Fibroblast of lung (primary cell): ENCODE results near the gene P2RY6. TPM values are rescaled to one million over a fixed set of nuclear protein-coding genes. Genes with fewer than 3 reads are reported as not detected.
"Not testable (repeated sequence)": the region's sequence is repeated elsewhere in the genome, so short reads cannot be mapped to it uniquely, and the experiment has no call there.

ENCODE experiments used
- DNase-seq, 2 donors: peaks; one replicate each; pipeline versions ENCODE4 v3.0.0 to v3.0.0-alpha.2; 2010; ENCODE audit warnings: low read depth in 2 of 2
- H2AFZ ChIP-seq: 2 replicates; pipeline ENCODE4 v1.5.1; 2012; ENCODE audit warnings: low read length, control low read depth, inconsistent platforms
- H3K27ac ChIP-seq: 2 replicates; pipeline ENCODE4 v1.5.1; 2011; ENCODE audit warnings: low read length, control low read depth; ENCODE audit not compliant: insufficient read depth
- H3K27me3 ChIP-seq: 2 replicates; pipeline ENCODE4 v1.5.1; 2011; ENCODE audit warnings: mild to moderate bottlenecking, low read length; ENCODE audit not compliant: control insufficient read depth, insufficient read depth
- H3K36me3 ChIP-seq: 2 replicates; pipeline ENCODE4 v1.5.1; 2011; ENCODE audit warnings: low read length; ENCODE audit not compliant: control insufficient read depth, insufficient read depth
- H3K4me1 ChIP-seq: 2 replicates; pipeline ENCODE4 v1.5.1; 2011; ENCODE audit warnings: low read length; ENCODE audit not compliant: control insufficient read depth, insufficient read depth; ENCODE audit errors: extremely low read depth
- H3K4me2 ChIP-seq: 2 replicates; pipeline ENCODE4 v1.5.1; 2011; ENCODE audit warnings: low read length, control low read depth; ENCODE audit not compliant: insufficient read depth; ENCODE audit errors: extremely low read depth
- H3K4me3 ChIP-seq, 4 experiments: fragments of 200-600 bp in 1 of 4; sonication (generic) in 1 of 4; replicated peaks in 1 of 4; 2 replicates each; pipeline ENCODE4 v1.5.1; 2011 to 2016; ENCODE audit warnings: low read length in 4 of 4, low read depth in 3 of 4, mild to moderate bottlenecking in 3 of 4, control low read depth in 2 of 4, inconsistent platforms in 1 of 4, mixed read lengths in 1 of 4; ENCODE audit not compliant: insufficient read depth in 1 of 4; ENCODE audit errors: control extremely low read depth in 1 of 4
- H3K79me2 ChIP-seq: 2 replicates; pipeline ENCODE4 v1.5.1; 2012; ENCODE audit warnings: mild to moderate bottlenecking, low read length, inconsistent platforms; ENCODE audit not compliant: control insufficient read depth, insufficient read depth
- H3K9ac ChIP-seq: 2 replicates; pipeline ENCODE4 v1.5.1; 2011; ENCODE audit warnings: mild to moderate bottlenecking, low read length, control low read depth; ENCODE audit not compliant: insufficient read depth
- H3K9me3 ChIP-seq: 2 replicates; pipeline ENCODE4 v1.5.1; 2012; ENCODE audit warnings: low read depth, low read length; ENCODE audit not compliant: control insufficient read depth, insufficient read depth
- H4K20me1 ChIP-seq: 2 replicates; pipeline ENCODE4 v1.5.1; 2011; ENCODE audit warnings: low read length; ENCODE audit not compliant: control insufficient read depth, insufficient read depth; ENCODE audit errors: extremely low read depth
- EZH2 ChIP-seq: IDR thresholded peaks from 2 replicates; pipeline ENCODE4 v1.5.1; 2012; ENCODE audit warnings: low read length, control low read depth, mild to moderate bottlenecking; ENCODE audit errors: missing control alignments
- polyA plus RNA-seq, 2 donors: library from polyadenylated mRNA; depleted of rRNA in 1 of 2; stranded (reverse) in 1 of 2; unstranded in 1 of 2; fragments of >200 nt; gene quantifications; 2 replicates each; pipeline ENCODE4 v1.2.1, GENCODE V29; 2011 to 2012; ENCODE audit warnings: missing spikeins in 1 of 2
- total RNA-seq: library from RNA; depleted of rRNA; stranded (reverse); fragments of >200 nt; gene quantifications from 2 replicates; pipeline ENCODE4 v1.2.1, GENCODE V29; 2014
- TF ChIP-seq, protein P1 (sequence below), 2 donors: IDR thresholded peaks in 1 of 2; conservative IDR thresholded peaks in 1 of 2; 1 replicate in 1 of 2; 2 replicates in 1 of 2; pipeline ENCODE4 v1.5.1; 2011 to 2012; ENCODE audit warnings: low read length in 2 of 2, control low read depth in 1 of 2, inconsistent platforms in 1 of 2, low read depth in 1 of 2, mild to moderate bottlenecking in 1 of 2

Gene P2RY6
- total and polyA plus RNA-seq, 2 donors (not counting 1 experiment from before 2014, with no cell fraction given) = 0.12 to 0.33 TPM

DNA sequence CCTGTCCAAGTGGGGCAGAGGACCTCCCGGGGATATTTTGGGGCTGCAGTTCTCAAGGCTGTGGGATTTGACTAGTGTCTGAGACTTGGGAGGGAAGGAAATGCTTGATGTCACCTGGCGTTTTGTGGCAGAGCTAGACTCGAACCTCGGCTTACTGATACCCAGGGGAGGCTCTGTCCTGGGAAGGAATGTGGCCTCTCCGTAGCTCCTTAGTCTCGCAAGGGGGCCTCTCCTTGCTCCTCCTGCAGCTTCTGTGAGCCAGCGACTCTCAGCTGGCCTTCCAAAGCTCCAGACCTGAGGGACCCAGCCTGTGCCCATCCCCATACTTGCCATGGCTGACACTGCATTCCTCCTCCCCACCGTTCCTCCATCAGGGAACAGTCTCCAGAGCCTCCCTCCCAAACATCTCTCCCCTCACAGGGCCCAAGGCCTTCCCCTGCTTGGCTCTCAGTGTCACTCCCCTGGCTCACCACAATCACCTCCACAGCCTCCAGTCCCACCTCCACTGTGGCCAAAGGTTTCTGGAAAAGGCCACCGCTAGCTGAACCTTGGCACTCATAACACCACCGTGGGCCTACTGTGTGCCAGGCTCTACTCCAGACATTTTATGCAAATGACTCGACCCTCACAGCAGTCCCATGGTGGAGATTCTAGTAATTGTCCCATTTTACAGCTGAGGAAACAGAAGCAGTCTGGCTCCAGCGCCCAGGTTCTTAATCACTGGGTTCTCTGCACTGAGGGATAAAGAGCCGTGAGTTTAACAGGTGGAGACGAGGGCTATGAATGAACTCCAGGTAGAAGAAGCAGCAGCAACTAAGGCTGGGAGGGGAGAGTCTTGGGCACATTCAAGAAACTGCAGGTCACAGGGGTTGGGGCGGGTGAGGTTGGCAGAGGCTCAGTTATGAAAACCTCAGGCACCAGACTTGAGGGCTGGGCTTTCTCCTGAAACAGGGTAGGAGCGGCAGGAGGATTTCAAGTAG is 42.0 kb upstream of the P2RY6 start:
- no peaks in the 10 kb centered on the region for H3K36me3 ChIP-seq
- H3K4me3 ChIP-seq = no peak overlapping the region
- no peak overlapping the region for H3K9ac ChIP-seq
- TF ChIP-seq EZH2 = no peak
- TF ChIP-seq, protein P1, sequence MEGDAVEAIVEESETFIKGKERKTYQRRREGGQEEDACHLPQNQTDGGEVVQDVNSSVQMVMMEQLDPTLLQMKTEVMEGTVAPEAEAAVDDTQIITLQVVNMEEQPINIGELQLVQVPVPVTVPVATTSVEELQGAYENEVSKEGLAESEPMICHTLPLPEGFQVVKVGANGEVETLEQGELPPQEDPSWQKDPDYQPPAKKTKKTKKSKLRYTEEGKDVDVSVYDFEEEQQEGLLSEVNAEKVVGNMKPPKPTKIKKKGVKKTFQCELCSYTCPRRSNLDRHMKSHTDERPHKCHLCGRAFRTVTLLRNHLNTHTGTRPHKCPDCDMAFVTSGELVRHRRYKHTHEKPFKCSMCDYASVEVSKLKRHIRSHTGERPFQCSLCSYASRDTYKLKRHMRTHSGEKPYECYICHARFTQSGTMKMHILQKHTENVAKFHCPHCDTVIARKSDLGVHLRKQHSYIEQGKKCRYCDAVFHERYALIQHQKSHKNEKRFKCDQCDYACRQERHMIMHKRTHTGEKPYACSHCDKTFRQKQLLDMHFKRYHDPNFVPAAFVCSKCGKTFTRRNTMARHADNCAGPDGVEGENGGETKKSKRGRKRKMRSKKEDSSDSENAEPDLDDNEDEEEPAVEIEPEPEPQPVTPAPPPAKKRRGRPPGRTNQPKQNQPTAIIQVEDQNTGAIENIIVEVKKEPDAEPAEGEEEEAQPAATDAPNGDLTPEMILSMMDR (conservative IDR thresholded peaks at IDR 0.05 in 1 of 2, IDR thresholded peaks at IDR 0.05 in 1 of 2; ENCODE audit: low read depth in 1 of 2, low read length in 2 of 2) = no peak
- H4K20me1 ChIP-seq = no peaks in the 10 kb centered on the region
- H2AFZ ChIP-seq = no peak overlapping the region
- no peaks in the 10 kb centered on the region for H3K4me1 ChIP-seq
- H3K27me3 ChIP-seq = no peaks in the 10 kb centered on the region
- DNase-seq = no peak
- H3K9me3 ChIP-seq = no peaks in the 10 kb centered on the region
- H3K4me2 ChIP-seq = no peak overlapping the region
- no peaks in the 10 kb centered on the region for H3K79me2 ChIP-seq
- no peak overlapping the region for H3K27ac ChIP-seq

GRCh38 chr11:73230931-73231330 is 41.2 kb upstream of the P2RY6 start:
- Histone ChIP-seq H4K20me1 (no peaks in the 10 kb centered on the region), H3K4me3 (no peak overlapping the region), H3K27me3 (no peaks in the 10 kb centered on the region), H3K9me3 (no peaks in the 10 kb centered on the region), H3K79me2 (no peaks in the 10 kb centered on the region), H3K9ac (no peak overlapping the region), H3K27ac (no peak overlapping the region), H3K36me3 (no peaks in the 10 kb centered on the region), H3K4me1 (no peaks in the 10 kb centered on the region), H3K4me2 (no peak overlapping the region), H2AFZ (no peak overlapping the region)
- no peak for TF ChIP-seq EZH2
- TF ChIP-seq, protein P1 (conservative IDR thresholded peaks at IDR 0.05 in 1 of 2, IDR thresholded peaks at IDR 0.05 in 1 of 2; ENCODE audit: low read depth in 1 of 2, low read length in 2 of 2) = no peak
- no peak for DNase-seq

- not testable (repeated sequence) for H3K4me2 ChIP-seq, H4K20me1 ChIP-seq, H2AFZ ChIP-seq, H3K36me3 ChIP-seq, H3K4me1 ChIP-seq, H3K9me3 ChIP-seq, H3K9ac ChIP-seq, H3K27ac ChIP-seq, H3K27me3 ChIP-seq, H3K79me2 ChIP-seq, H3K4me3 ChIP-seq, DNase-seq
Measured at GRCh38 chr11:73232487-73232886, 39.7 kb upstream of the P2RY6 start.
